A549 treated with CpdA at 1 μM for 4 hours (cell line): ENCODE measurements around the gene GRID2IP. TPM values are rescaled to one million over a fixed set of nuclear protein-coding genes. Genes with fewer than 3 reads are reported as not detected.

Source experiments
- total RNA-seq: library from RNA; stranded (reverse); fragments of 200-300 nt; extraction: Qiagen RNA extraction; gene quantifications from 5 replicates; pipeline ENCODE4 v1.2.3, GENCODE V29; 2022; ENCODE audit warnings: low read depth

GRID2IP gene
- total RNA-seq = 0.01 TPM in 1 of 5 replicates, not detected in the others

DNA sequence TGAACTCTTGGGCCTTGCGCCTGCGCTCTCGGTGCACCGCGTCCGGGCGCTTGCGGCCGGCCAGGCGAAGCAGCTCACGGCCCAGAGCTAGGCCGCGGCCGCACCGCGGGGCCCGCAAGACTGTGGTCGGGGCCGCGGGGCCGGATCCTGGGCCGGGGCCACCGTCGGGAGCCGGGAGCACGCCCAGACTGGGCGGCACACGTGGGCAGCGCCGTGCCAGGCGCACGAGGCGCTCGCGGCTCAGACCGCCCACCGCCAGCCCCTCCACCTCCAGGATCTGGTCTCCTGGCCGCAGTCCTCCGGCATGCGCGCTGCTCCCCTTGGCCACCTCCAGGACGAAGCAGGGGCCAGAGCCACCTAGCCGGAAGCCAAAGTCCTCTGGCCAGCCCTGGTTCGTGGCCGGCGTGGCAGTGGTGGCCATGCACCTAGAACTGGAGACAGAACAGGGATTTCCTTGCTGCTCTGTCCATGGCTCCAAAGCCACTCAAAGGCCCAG, at the start of gene GRID2IP:
TSS of gene GRID2IP (minus strand) at position 446 of the 496 bp plus-strand sequence. CDS start at position 421, 25 bp downstream.

DNA sequence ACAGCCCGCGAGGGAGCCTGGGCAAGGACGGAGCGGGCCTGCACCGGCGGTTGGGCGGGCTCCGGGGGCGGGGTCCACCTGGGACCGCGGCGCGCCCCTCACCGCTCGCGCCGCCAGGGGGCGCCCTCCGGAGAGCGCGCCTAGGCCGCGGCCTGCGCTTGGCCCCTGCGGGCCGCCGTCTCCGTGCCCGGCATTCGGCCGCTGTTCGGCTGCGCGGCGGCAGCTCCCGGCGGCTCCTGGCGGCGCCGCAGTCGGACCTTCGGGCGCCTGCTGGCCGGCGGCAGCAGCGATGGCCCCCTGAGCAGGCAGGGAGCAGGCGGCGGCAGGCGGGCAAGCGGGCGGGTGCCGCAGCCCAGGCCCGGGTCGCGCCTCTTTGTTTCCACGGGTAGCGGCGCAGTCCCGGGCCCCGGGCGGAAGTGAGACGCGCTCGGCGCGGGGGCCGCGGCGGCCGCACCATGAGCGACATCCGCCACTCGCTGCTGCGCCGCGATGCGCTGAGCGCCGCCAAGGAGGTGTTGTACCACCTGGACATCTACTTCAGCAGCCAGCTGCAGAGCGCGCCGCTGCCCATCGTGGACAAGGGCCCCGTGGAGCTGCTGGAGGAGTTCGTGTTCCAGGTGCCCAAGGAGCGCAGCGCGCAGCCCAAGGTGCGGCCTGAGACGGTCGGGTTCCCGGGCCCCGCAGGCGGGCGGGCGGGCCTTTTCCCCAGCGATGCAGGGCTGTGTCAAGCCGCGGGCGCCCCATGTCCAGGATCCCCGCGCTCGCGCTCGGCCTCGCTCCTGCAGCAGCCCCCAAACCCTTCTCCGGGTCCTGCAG, 38.8 kb upstream of the GRID2IP start, which contains the start of gene INTS15:
TSS of gene INTS15 (plus strand) at position 193 of the 816 bp plus-strand sequence. CDS start at position 456, 263 bp downstream.

DNA sequence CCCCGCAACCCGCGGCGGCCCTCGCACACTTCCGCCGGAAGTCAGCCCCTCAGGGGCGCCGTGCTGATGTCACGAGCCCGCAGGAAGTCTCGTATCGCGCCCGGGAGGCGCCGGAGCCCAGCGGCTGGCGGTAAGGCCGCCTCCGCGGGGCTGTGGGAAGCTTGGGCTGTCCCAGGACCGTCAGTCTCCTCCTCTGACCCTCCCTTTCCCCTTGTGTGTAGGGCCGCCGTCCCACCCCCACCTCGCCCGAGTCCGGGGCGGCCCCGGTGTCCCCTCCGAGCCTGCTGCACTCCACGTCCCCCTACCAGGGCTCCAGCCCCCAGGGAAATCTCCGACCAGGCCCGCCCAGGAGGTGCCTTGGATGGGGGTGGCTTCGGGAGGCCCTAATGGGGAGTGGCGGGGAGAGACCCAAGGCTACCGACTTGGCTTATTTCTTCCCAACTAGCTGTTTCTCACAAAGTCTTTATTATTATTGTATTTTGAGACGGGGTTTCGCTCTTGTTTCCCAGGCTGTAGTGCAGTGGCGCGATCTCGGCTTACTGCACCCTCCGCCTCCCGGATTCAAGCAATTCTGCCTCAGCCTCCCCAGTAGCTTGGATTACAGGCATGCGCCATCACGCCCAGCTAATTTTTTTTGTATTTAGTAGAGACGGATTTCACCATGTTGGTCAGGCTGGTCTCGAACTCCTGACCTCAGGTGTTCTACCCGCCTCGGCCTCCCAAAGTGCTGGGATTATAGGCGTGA, 26.3 kb upstream of the GRID2IP start, which contains the start of gene ZDHHC4:
TSS of gene ZDHHC4 (plus strand) at position 86 of the 745 bp plus-strand sequence. CDS start 3,108 bp downstream, outside the sequence.

GRCh38 chr7:6447581-6448199, 103.6 kb downstream of the GRID2IP start, which contains the start of gene DAGLB:
Gene DAGLB (minus strand): TSS chr7:6447954. CDS start chr7:6447842, 112 bp downstream.

Other genes starting within 250 kb of the GRID2IP start
- 11.6 to 16.9 TPM (median 14.2 TPM) in 5 replicates for gene FAM220A, start 202.5 kb downstream of the GRID2IP start, total RNA-seq
- gene RAC1, start 176.9 kb downstream of the GRID2IP start, total RNA-seq = 272 to 394 TPM (median 384 TPM) in 5 replicates
- 20.1 to 27.0 TPM (median 25.1 TPM) in 5 replicates for gene DAGLB, start 103.5 kb downstream of the GRID2IP start, total RNA-seq
- 124 to 149 TPM (median 146 TPM) in 5 replicates for gene KDELR2, start 67.3 kb downstream of the GRID2IP start, total RNA-seq
- 45.4 to 55.1 TPM (median 48.0 TPM) in 5 replicates for gene ZDHHC4, start 26.0 kb upstream of the GRID2IP start, total RNA-seq
- gene INTS15, start 38.6 kb upstream of the GRID2IP start, total RNA-seq = 20.2 to 28.1 TPM (median 26.3 TPM) in 5 replicates
- 1.9 to 3.0 TPM (median 2.2 TPM) in 5 replicates for gene ZNF853, start 64.1 kb upstream of the GRID2IP start, total RNA-seq
- 8.3 to 15.3 TPM (median 13.6 TPM) in 5 replicates for gene ZNF316, start 85.9 kb upstream of the GRID2IP start, total RNA-seq
- 10.1 to 14.4 TPM (median 10.2 TPM) in 5 replicates for gene ZNF12, start 155.5 kb upstream of the GRID2IP start, total RNA-seq
- gene RSPH10B2, start 202.6 kb upstream of the GRID2IP start, total RNA-seq = 0.05 to 0.28 TPM (median 0.13 TPM) in 3 of 5 replicates, not detected in the others